Esophagus (tissue), 2 donors: ENCODE results near the gene AOPEP. TPM values are rescaled to one million over a fixed set of nuclear protein-coding genes. Genes with fewer than 3 reads are reported as not detected.

Source experiments
- H3K27ac ChIP-seq, 2 donors: one replicate each; pipeline ENCODE4 v1.5.1; 2013; ENCODE audit warnings: low read depth in 2 of 2, mild to moderate bottlenecking in 2 of 2, inconsistent platforms in 1 of 2, low read length in 1 of 2, moderate library complexity in 1 of 2
- H3K27me3 ChIP-seq, 2 donors: one replicate each; pipeline ENCODE4 v1.6.1; 2013; ENCODE audit warnings: low read length in 2 of 2, control low read depth in 1 of 2, mild to moderate bottlenecking in 1 of 2; ENCODE audit not compliant: insufficient read depth in 2 of 2, control insufficient read depth in 1 of 2
- H3K36me3 ChIP-seq, 2 donors: one replicate each; pipeline ENCODE4 v1.6.1; 2013; ENCODE audit warnings: low read length in 1 of 2; ENCODE audit not compliant: control insufficient read depth in 2 of 2, insufficient read depth in 2 of 2
- H3K4me1 ChIP-seq, 2 donors: one replicate each; pipeline ENCODE4 v1.6.1; 2013; ENCODE audit warnings: low read length in 1 of 2; ENCODE audit not compliant: control insufficient read depth in 2 of 2, insufficient read depth in 2 of 2
- H3K4me3 ChIP-seq, 2 donors: one replicate each; pipeline ENCODE4 v1.5.1; 2013; ENCODE audit warnings: low read length in 2 of 2, mild to moderate bottlenecking in 2 of 2, low read depth in 1 of 2, moderate library complexity in 1 of 2
- H3K9me3 ChIP-seq, 2 donors: one replicate each; pipeline ENCODE4 v1.6.1; 2013; ENCODE audit warnings: mild to moderate bottlenecking in 2 of 2, low read depth in 1 of 2, low read length in 1 of 2, moderate library complexity in 1 of 2; ENCODE audit not compliant: control insufficient read depth in 2 of 2, insufficient read depth in 1 of 2
- WGBS, 2 donors: extraction: QIAGEN DNeasy Blood & Tissue Kit; methylation state at CpG; one replicate each; pipeline ENCODE4 v1.1.7; 2013; 5-methylcytosine and 5-hydroxymethylcytosine counted together
- polyA plus RNA-seq, 2 donors: library from polyadenylated mRNA; stranded (reverse); fragments of 200-250 nt; gene quantifications; one replicate each; pipeline ENCODE4 v1.2.3, GENCODE V29; 2013
- donor health status: healthy with polysubstance abuse.
- donor health status: Bipolar disorder and iron deficiency.

The AOPEP gene
- polyA plus RNA-seq, 2 donors: 99.6 to 111 TPM

GRCh38 chr9:94948567-94949235 lies 222.2 kb downstream of the AOPEP start:
- no peaks in the 10 kb centered on the region for H3K27me3 ChIP-seq
- peaks cover 4 to 28% of the 10 kb centered on the region in 2 donors for H3K4me1 ChIP-seq
- peak overlapping the region in 1 of 2 donors; percentile 47 for H3K27ac ChIP-seq
- no peaks in the 10 kb centered on the region for H3K36me3 ChIP-seq
- H3K4me3 ChIP-seq: no peak overlapping the region
- 83 to 86% methylated on average over 5 of the region's 5 CpGs for WGBS, 2 donors
- no peaks in the 10 kb centered on the region for H3K9me3 ChIP-seq

DNA sequence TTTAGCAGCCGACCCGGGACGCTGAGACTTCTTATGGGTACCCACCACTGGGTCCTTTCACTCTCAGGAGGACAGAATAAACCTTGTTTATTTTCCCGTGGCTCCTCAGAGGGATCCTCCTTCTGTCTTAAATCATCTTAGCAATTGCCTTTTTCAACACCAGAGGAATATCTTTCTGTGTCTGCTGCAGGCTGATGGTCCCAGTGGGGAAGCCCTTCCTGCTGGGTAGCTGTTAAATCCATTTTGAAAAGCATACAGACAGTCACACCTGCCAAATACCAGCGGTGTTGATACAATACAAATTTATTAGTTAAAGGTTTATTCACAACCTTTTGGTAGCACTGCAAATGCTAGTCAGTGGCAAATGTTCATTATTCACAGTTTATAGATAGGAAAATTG lies 222.9 kb downstream of the AOPEP start:
- Histone ChIP-seq H3K4me1 (peaks cover 4 to 28% of the 10 kb centered on the region in 2 donors), H3K36me3 (no peaks in the 10 kb centered on the region), H3K27me3 (no peaks in the 10 kb centered on the region), H3K4me3 (no peak overlapping the region), H3K27ac (no peak overlapping the region), H3K9me3 (no peaks in the 10 kb centered on the region)
- WGBS, 2 donors: 80 to 83% methylated on average over 5 of the region's 5 CpGs

GRCh38 chr9:94950040-94950578 lies 223.6 kb downstream of the AOPEP start:
- no peak overlapping the region for H3K4me3 ChIP-seq
- H3K36me3 ChIP-seq: no peaks in the 10 kb centered on the region
- 80 to 92% methylated on average over 4 of the region's 4 CpGs for WGBS, 2 donors
- peaks cover 4 to 28% of the 10 kb centered on the region in 2 donors for H3K4me1 ChIP-seq
- H3K27me3 ChIP-seq: no peaks in the 10 kb centered on the region
- H3K27ac ChIP-seq: peak overlapping the region; percentile 44 to 69
- H3K9me3 ChIP-seq: no peaks in the 10 kb centered on the region

GRCh38 chr9:94950579-94951323 lies 224.3 kb downstream of the AOPEP start:
- WGBS, 2 donors: 54 to 55% methylated on average over 7 of the region's 7 CpGs
- Histone ChIP-seq H3K4me3 (no peak overlapping the region), H3K27me3 (no peaks in the 10 kb centered on the region), H3K27ac (peak overlapping the region; percentile 53 to 85), H3K9me3 (no peaks in the 10 kb centered on the region), H3K4me1 (peaks cover 2 to 24% of the 10 kb centered on the region in 2 donors), H3K36me3 (no peaks in the 10 kb centered on the region)

- WGBS, 2 donors: 52 to 56% methylated on average over 5 of the region's 5 CpGs
Measured at GRCh38 chr9:94951324-94952135, 225.0 kb downstream of the AOPEP start.

DNA sequence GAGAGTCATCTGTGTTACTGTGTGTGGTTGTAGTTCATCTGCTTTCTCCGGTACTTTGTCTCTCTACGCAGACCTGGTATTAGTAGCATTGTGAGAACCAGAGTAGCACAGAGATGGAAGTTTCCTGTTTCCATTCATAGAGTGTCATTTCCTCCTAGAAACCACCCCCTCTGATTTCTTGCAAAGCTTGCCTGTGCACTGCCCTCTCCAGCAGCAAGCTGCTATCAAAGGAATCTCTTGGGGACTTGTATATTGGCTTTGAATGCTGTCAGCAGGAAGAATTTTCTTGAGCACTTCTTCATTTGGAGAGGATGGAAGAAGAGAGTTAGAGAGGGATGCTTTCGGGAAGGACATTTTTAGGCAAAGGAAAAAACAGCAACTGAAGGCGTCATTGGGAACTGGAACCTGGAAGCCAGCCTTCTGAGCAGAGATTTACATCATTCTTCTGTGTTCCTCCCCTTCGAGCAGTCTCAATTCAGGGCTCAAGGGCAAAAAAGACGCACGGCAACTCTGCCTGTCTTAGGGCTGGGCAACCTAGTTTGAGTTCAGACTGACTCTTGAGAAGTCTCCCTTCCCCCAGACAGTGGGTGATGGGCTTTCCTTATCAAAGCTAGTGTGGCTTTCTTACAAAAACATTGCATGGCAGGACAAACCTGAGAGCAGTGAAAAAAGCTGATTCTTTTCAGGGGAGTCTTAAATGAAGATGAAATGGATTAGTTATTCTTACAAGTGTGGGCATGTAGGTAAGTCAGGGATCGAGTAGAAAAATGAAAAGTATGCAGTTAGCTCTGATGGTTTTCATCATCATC lies 226.3 kb downstream of the AOPEP start:
- peaks cover 0 to 1% of the 10 kb centered on the region in 2 donors for H3K36me3 ChIP-seq
- H3K27ac ChIP-seq: peak overlapping the region; percentile 62 to 87
- H3K4me3 ChIP-seq: no peak overlapping the region
- WGBS, 2 donors: 31 to 49% methylated on average over 8 of the region's 8 CpGs
- no peaks in the 10 kb centered on the region for H3K9me3 ChIP-seq
- H3K4me1 ChIP-seq: peaks cover 2 to 22% of the 10 kb centered on the region in 2 donors
- no peaks in the 10 kb centered on the region for H3K27me3 ChIP-seq

More at GRCh38 chr9:94951324-94952135, 225.0 kb downstream of the AOPEP start:
- Histone ChIP-seq H3K27ac (peak overlapping the region; percentile 39 to 85), H3K27me3 (no peaks in the 10 kb centered on the region), H3K4me3 (no peak overlapping the region), H3K4me1 (peaks cover 2 to 22% of the 10 kb centered on the region in 2 donors), H3K9me3 (no peaks in the 10 kb centered on the region), H3K36me3 (peaks cover 0 to 1% of the 10 kb centered on the region in 2 donors)

DNA sequence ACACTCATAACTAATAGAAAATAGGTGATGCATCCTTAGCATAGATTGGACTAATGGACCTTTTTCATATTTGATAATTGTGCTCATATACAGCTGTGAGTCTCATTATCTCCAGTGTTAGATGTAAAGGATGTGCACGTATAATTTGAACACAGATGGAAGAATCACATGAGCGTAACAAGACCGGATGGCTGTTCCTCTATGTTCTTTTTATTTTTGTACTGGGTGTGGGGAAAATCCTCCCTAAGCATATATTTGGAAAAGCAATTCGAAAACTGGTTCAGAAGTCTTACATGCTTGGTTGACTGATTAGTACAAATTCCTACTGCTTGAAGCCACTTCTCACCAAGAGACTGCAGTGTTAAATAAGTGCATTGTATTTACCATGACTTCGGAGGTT lies 230.2 kb downstream of the AOPEP start:
- no peak overlapping the region for H3K4me3 ChIP-seq
- H3K9me3 ChIP-seq: no peaks in the 10 kb centered on the region
- H3K27me3 ChIP-seq: no peaks in the 10 kb centered on the region
- H3K4me1 ChIP-seq: peaks cover 0 to 8% of the 10 kb centered on the region in 2 donors
- 97 to 98% methylated on average over 5 of the region's 5 CpGs for WGBS, 2 donors
- H3K27ac ChIP-seq: no peak overlapping the region
- H3K36me3 ChIP-seq: peaks cover 0 to 1% of the 10 kb centered on the region in 2 donors

GRCh38 chr9:94960964-94961363 lies 234.5 kb downstream of the AOPEP start:
- peaks cover 0 to 1% of the 10 kb centered on the region in 2 donors for H3K36me3 ChIP-seq
- no peaks in the 10 kb centered on the region for H3K9me3 ChIP-seq
- H3K27ac ChIP-seq: no peak overlapping the region
- H3K27me3 ChIP-seq: no peaks in the 10 kb centered on the region
- H3K4me1 ChIP-seq: no peaks in the 10 kb centered on the region
- H3K4me3 ChIP-seq: no peak overlapping the region
- 90 to 96% methylated on average over 5 of the region's 5 CpGs for WGBS, 2 donors
